HG03354 (cell line): ENCODE data around the gene ZNF507.
"Not testable (repeated sequence)": the region's sequence is repeated elsewhere in the genome, so short reads cannot be mapped to it uniquely, and the experiment has no call there.

Experiments
- ATAC-seq: cut with Tn5 transposase; IDR thresholded peaks from one replicate; pipeline ENCODE4 v1.9.1; 2021; ENCODE audit warnings: mild to moderate bottlenecking; ENCODE audit not compliant: unreplicated experiment, poor library complexity, severe bottlenecking

The ZNF507 gene

GRCh38 chr19:32404933-32405430, 59.6 kb downstream of the ZNF507 start:
- peak; percentile 9 for ATAC-seq

- ATAC-seq: peak; percentile 96
Observed at GRCh38 chr19:32405431-32406160, 60.2 kb downstream of the ZNF507 start, which contains the start of gene DPY19L3. Gene DPY19L3, plus strand, starts transcription at chr19:32405770. Its CDS starts 2,484 bp downstream, at chr19:32408254.

- no peak for ATAC-seq
Observed at GRCh38 chr19:32406161-32407003, 61.0 kb downstream of the ZNF507 start.

- no peak for ATAC-seq
Observed at GRCh38 chr19:32407004-32407992, 61.9 kb downstream of the ZNF507 start.

- no peak for ATAC-seq
Observed at GRCh38 chr19:32415246-32415645, 69.8 kb downstream of the ZNF507 start.

- ATAC-seq: no peak
Observed at GRCh38 chr19:32415669-32416068, 70.3 kb downstream of the ZNF507 start.

GRCh38 chr19:32416749-32417456, 71.5 kb downstream of the ZNF507 start:
- ATAC-seq: no peak

- ATAC-seq: no peak
Observed at GRCh38 chr19:32418155-32418554, 72.7 kb downstream of the ZNF507 start.

- ATAC-seq: no peak
Observed at GRCh38 chr19:32421589-32422361, 76.4 kb downstream of the ZNF507 start.

- no peak for ATAC-seq
Observed at GRCh38 chr19:32422435-32422834, 77.0 kb downstream of the ZNF507 start.

GRCh38 chr19:32423944-32424343, 78.5 kb downstream of the ZNF507 start:
- ATAC-seq: not testable (repeated sequence)

- no peak for ATAC-seq
Observed at GRCh38 chr19:32427536-32427935, 82.1 kb downstream of the ZNF507 start.

GRCh38 chr19:32436692-32437091, 91.3 kb downstream of the ZNF507 start:
- ATAC-seq: no peak

GRCh38 chr19:32437096-32437495, 91.7 kb downstream of the ZNF507 start:
- no peak for ATAC-seq
